OCI-LY7 (cell line): ENCODE measurements around the gene SLC30A1. TPM values are rescaled to one million over a fixed set of nuclear protein-coding genes. Genes with fewer than 3 reads are reported as not detected.

Experiments
- BruUV-seq: library from RNA; stranded (reverse); fragments of 400-500 nt; replicated peaks from 2 replicates; lab custom pipeline; 2021; lab: Mats Ljungman, UMichigan
- CTCF ChIA-PET: fragments of 300-600 bp; sonication (Branson Sonifier 250); formaldehyde crosslinking; loops from one replicate; lab custom pipeline; 2022; ENCODE audit warnings: antibody characterized with exemption; ENCODE audit not compliant: unreplicated experiment; lab: Charles Lee
- POLR2A ChIA-PET: fragments of 300-600 bp; sonication (Branson Sonifier 250); formaldehyde crosslinking; loops from one replicate; lab custom pipeline; 2022; ENCODE audit warnings: antibody characterized with exemption; lab: Charles Lee
- DNase-seq: peaks from one replicate; pipeline ENCODE4 v3.0.0-alpha.2; 2015; ENCODE audit warnings: low spot score
- H2AFZ ChIP-seq: fragments of 200-600 bp; sonication (generic), shearing (Covaris generic); 2 replicates; pipeline ENCODE4 v1.6.1; 2014; ENCODE audit warnings: mild to moderate bottlenecking, antibody characterized with exemption, low read length, moderate library complexity
- H3K27ac ChIP-seq: fragments of 200-600 bp; sonication (generic); 2 replicates; pipeline ENCODE4 v1.5.1; 2014; ENCODE audit warnings: mixed run types, low read depth, mild to moderate bottlenecking, moderate library complexity, low read length, inconsistent platforms; ENCODE audit not compliant: poor library complexity, severe bottlenecking
- H3K36me3 ChIP-seq: fragments of 200-600 bp; sonication (generic); 2 replicates; pipeline ENCODE4 v1.6.1; 2014; ENCODE audit warnings: mild to moderate bottlenecking, antibody characterized with exemption, low read length, moderate library complexity, mixed read lengths; ENCODE audit not compliant: insufficient read depth
- H3K4me1 ChIP-seq: fragments of 200-600 bp; sonication (generic); 2 replicates; pipeline ENCODE4 v1.5.1; 2014; ENCODE audit warnings: mild to moderate bottlenecking, low read length; ENCODE audit not compliant: insufficient read depth, poor library complexity, severe bottlenecking
- H3K4me2 ChIP-seq: fragments of 200-600 bp; sonication (generic); 2 replicates; pipeline ENCODE4 v1.6.1; 2014; ENCODE audit warnings: mild to moderate bottlenecking, low read length
- H3K4me3 ChIP-seq: fragments of 200-600 bp; sonication (generic); 2 replicates; pipeline ENCODE4 v1.5.1; 2014; ENCODE audit warnings: mild to moderate bottlenecking, low read depth, low read length; ENCODE audit not compliant: poor library complexity, severe bottlenecking
- H3K79me2 ChIP-seq: fragments of 200-600 bp; sonication (generic); 2 replicates; pipeline ENCODE4 v1.6.1; 2016; ENCODE audit warnings: low read depth, mild to moderate bottlenecking, low read length, moderate library complexity, mixed read lengths; ENCODE audit not compliant: insufficient read depth
- H3K9me2 ChIP-seq: fragments of 200-600 bp; sonication (generic); 2 replicates; pipeline ENCODE4 v1.6.1; 2016; ENCODE audit warnings: mild to moderate bottlenecking, low read length, mixed read lengths; ENCODE audit not compliant: insufficient read depth
- H3K9me3 ChIP-seq: fragments of 200-600 bp; sonication (generic); 2 replicates; pipeline ENCODE4 v1.6.1; 2014; ENCODE audit warnings: mild to moderate bottlenecking, mixed run types, low read length, mixed read lengths
- H4K20me1 ChIP-seq: fragments of 200-600 bp; sonication (generic); 2 replicates; pipeline ENCODE4 v1.6.1; 2014; ENCODE audit warnings: mild to moderate bottlenecking, antibody characterized with exemption, low read length, moderate library complexity, mixed read lengths; ENCODE audit not compliant: insufficient read depth
- EZH2phosphoT487 ChIP-seq: fragments of 200-600 bp; sonication (generic); IDR thresholded peaks from 2 replicates; pipeline ENCODE4 v1.6.1; 2018; ENCODE audit warnings: low read depth, borderline replicate concordance, mild to moderate bottlenecking, mixed run types, antibody characterized with exemption, low read length, moderate library complexity, mixed read lengths
- intact Hi-C: fragments of 100-400 bp; cut with micrococcal nuclease; formaldehyde crosslinking; loops from one replicate; pipeline ENCODE4 v1.10.0; 2022; ENCODE audit not compliant: unreplicated experiment
- total RNA-seq, 2 experiments: library from RNA; depleted of rRNA in 1 of 2; stranded (reverse); fragments of >200 nt in 1 of 2; shearing (Covaris generic) in 1 of 2; gene quantifications; 2 replicates each; pipeline ENCODE4 v1.2.3, GENCODE V29; 2014 to 2022
- TF ChIP-seq, protein P1 (sequence below): fragments of 200-600 bp; sonication (generic); conservative IDR thresholded peaks from 2 replicates; pipeline ENCODE4 v1.5.1; 2014; ENCODE audit warnings: mild to moderate bottlenecking, antibody characterized with exemption, low read length, moderate library complexity, mixed read lengths

SLC30A1 gene
- total RNA-seq, 2 experiments from 2014 or later, result 6.1 to 7.9 TPM

DNA sequence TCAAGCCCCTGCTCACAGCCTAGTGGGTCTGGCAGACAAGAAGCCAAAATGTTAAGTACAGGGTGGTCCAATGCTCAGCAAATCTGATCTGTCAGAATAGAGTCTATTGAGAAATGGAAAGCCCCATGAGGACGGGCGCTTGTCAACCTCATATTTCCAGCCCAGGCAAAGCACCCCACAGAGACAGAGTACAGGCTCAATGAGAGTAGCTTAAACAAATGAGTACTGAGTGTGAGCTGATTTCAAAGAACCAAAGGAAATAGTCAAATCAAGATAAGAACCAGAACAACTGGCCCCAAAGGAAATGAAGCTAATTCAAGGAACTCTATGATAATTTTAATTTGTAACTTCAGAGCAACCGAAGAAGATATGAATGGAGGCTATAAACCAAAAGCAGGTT lies 44.6 kb upstream of the SLC30A1 start:
- Histone ChIP-seq H3K9me2 (no peaks in the 10 kb centered on the region), H2AFZ (no peak overlapping the region), H4K20me1 (no peaks in the 10 kb centered on the region), H3K4me1 (no peaks in the 10 kb centered on the region), H3K4me3 (no peak overlapping the region), H3K4me2 (no peak overlapping the region), H3K79me2 (no peaks in the 10 kb centered on the region), H3K9me3 (no peaks in the 10 kb centered on the region), H3K27ac (no peak overlapping the region), H3K36me3 (no peaks in the 10 kb centered on the region)
- DNase-seq, result no peak
- TF ChIP-seq, protein P1, sequence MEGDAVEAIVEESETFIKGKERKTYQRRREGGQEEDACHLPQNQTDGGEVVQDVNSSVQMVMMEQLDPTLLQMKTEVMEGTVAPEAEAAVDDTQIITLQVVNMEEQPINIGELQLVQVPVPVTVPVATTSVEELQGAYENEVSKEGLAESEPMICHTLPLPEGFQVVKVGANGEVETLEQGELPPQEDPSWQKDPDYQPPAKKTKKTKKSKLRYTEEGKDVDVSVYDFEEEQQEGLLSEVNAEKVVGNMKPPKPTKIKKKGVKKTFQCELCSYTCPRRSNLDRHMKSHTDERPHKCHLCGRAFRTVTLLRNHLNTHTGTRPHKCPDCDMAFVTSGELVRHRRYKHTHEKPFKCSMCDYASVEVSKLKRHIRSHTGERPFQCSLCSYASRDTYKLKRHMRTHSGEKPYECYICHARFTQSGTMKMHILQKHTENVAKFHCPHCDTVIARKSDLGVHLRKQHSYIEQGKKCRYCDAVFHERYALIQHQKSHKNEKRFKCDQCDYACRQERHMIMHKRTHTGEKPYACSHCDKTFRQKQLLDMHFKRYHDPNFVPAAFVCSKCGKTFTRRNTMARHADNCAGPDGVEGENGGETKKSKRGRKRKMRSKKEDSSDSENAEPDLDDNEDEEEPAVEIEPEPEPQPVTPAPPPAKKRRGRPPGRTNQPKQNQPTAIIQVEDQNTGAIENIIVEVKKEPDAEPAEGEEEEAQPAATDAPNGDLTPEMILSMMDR, result no peak
- CTCF ChIA-PET, result no interaction called here
- no TSS peak for BruUV-seq
- POLR2A ChIA-PET, result interaction anchor here (1.4 kb wide), 1 partner anchor 20 kb away, joined by 4 read pairs; no protein-coding TSS in a partner anchor
- intact Hi-C loops, result no loop called here

DNA sequence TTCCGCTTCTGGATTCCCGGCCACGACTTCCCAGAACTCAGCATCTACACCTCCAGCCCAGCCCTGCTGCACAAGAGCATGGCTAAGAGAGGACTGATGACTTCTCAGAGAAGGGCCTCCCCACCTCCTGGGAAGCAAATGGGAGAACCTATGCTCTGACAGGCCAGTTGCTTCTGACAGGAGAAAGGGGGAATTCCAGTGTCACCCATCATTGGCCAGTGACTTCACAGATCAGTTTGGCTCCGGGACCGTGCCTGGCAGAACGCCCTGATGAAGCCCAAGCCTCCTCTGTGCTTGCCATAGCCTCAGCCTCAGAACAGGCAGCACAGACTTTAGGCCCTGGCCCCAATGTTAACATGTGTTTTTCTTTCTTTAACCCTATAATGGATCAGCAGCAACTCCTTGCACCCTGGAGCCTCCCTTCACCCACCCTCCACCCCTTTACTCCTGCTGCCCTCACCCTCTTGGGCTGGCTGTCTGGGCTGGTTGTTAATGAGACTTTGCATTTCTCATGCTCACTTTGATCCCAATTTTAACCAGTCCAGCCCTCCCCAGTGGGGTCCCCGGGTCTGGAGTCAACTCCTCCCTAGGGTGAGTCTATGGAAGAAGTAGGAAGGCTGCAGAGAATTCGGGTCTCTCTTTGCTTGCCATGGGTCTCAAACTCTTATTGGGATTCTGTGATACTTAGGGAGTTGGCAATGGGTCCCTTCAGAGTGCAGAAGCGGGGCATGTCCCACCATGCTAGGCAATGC lies 42.7 kb upstream of the SLC30A1 start:
- Histone ChIP-seq H3K4me1 (no peaks in the 10 kb centered on the region), H3K79me2 (no peaks in the 10 kb centered on the region), H3K9me2 (no peaks in the 10 kb centered on the region), H4K20me1 (no peaks in the 10 kb centered on the region), H3K4me3 (no peak overlapping the region), H3K36me3 (no peaks in the 10 kb centered on the region), H3K9me3 (no peaks in the 10 kb centered on the region), H2AFZ (no peak overlapping the region), H3K4me2 (no peak overlapping the region), H3K27ac (no peak overlapping the region)
- DNase-seq, result no peak
- intact Hi-C loops, result no loop called here
- no peak for TF ChIP-seq EZH2phosphoT487
- POLR2A ChIA-PET, result interaction anchor here (0.6 to 0.9 kb wide), 2 partner anchors 9 to 17 kb away, joined by 3 to 4 read pairs; no protein-coding TSS in a partner anchor
- CTCF ChIA-PET, result no interaction called here
- no TSS peak for BruUV-seq

DNA sequence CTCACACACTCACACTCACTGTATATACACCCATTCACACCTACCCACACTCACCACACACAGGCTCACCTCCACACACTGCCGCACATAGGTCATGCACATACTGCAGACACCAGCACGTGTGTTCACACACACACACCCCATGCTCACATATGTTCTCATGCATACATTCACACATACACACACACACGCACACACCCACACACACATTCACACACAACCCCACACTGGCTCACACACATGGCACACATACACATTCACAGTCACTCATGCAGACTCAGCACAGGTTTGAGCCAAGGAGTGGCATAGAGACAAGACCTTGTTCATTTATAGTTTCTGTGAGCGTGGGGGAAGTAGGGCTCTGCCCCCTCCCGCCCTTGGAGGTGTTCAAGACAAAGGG lies 41.1 kb upstream of the SLC30A1 start:
- intact Hi-C loops, result no loop called here
- no peaks in the 10 kb centered on the region for H4K20me1 ChIP-seq
- no TSS peak for BruUV-seq
- H3K4me2 ChIP-seq, result no peak overlapping the region
- ChIA-PET POLR2A (no interaction called here), CTCF (no interaction called here)
- no peaks in the 10 kb centered on the region for H3K79me2 ChIP-seq
- H3K4me3 ChIP-seq, result no peak overlapping the region
- no peak overlapping the region for H3K27ac ChIP-seq
- H3K9me3 ChIP-seq, result no peaks in the 10 kb centered on the region
- no peaks in the 10 kb centered on the region for H3K9me2 ChIP-seq
- DNase-seq, result no peak
- TF ChIP-seq, protein P1, result no peak
- TF ChIP-seq EZH2phosphoT487, result no peak
- H2AFZ ChIP-seq, result no peak overlapping the region
- H3K4me1 ChIP-seq, result no peaks in the 10 kb centered on the region
- H3K36me3 ChIP-seq, result no peaks in the 10 kb centered on the region
